Mesodermal cell (in vitro differentiated cells): ENCODE measurements around the gene ACOT9.
"Not testable (repeated sequence)": the region's sequence is repeated elsewhere in the genome, so short reads cannot be mapped to it uniquely, and the experiment has no call there.

ENCODE experiments used
- H3K27ac ChIP-seq: 2 replicates; pipeline ENCODE4 v1.7.0; 2013; ENCODE audit warnings: mild to moderate bottlenecking, low read depth, low read length, moderate library complexity; ENCODE audit not compliant: severe bottlenecking
- H3K36me3 ChIP-seq: 2 replicates; pipeline ENCODE4 v1.7.1; 2013; ENCODE audit warnings: mild to moderate bottlenecking, low read length, moderate library complexity; ENCODE audit not compliant: control insufficient read depth, insufficient read depth
- H3K4me1 ChIP-seq: one replicate; pipeline ENCODE4 v1.7.1; 2013; ENCODE audit warnings: mild to moderate bottlenecking, low read length; ENCODE audit not compliant: insufficient read depth, control insufficient read depth, poor library complexity, severe bottlenecking
- H3K4me3 ChIP-seq: 2 replicates; pipeline ENCODE4 v1.7.0; 2013; ENCODE audit warnings: low read length, control low read depth, mild to moderate bottlenecking; ENCODE audit not compliant: insufficient read depth, poor library complexity, severe bottlenecking; ENCODE audit errors: extremely low read depth
- H3K9me3 ChIP-seq: 2 replicates; pipeline ENCODE4 v1.7.1; 2013; ENCODE audit warnings: mild to moderate bottlenecking, low read length, moderate library complexity; ENCODE audit not compliant: control insufficient read depth
- WGBS, 2 experiments: methylation state at CpG; one replicate each; pipeline ENCODE4 v1.1.5; 2013; ENCODE audit warnings: missing lambda C conversion rate in 2 of 2; ENCODE audit not compliant: insufficient coverage in 2 of 2; 5-methylcytosine and 5-hydroxymethylcytosine counted together

Gene ACOT9

GRCh38 chrX:23661671-23662070 lies 81.4 kb downstream of the ACOT9 start:
- H3K9me3 ChIP-seq, result no peaks in the 10 kb centered on the region
- no peak overlapping the region for H3K4me3 ChIP-seq
- H3K27ac ChIP-seq, result no peak overlapping the region
- no peaks in the 10 kb centered on the region for H3K36me3 ChIP-seq
- peaks cover 9% of the 10 kb centered on the region for H3K4me1 ChIP-seq
- WGBS, 2 experiments, result no CpG with 5 or more reads among the region's 1 CpG

GRCh38 chrX:23660766-23661132 lies 82.3 kb downstream of the ACOT9 start:
- H3K4me1 ChIP-seq, result peaks cover 9% of the 10 kb centered on the region
- H3K27ac ChIP-seq, result no peak overlapping the region
- no peaks in the 10 kb centered on the region for H3K36me3 ChIP-seq
- WGBS, 2 experiments, result no CpG with 5 or more reads among the region's 2 CpGs
- no peaks in the 10 kb centered on the region for H3K9me3 ChIP-seq
- H3K4me3 ChIP-seq, result no peak overlapping the region

GRCh38 chrX:23660083-23660765 lies 82.9 kb downstream of the ACOT9 start:
- H3K4me1 ChIP-seq, H3K9me3 ChIP-seq, H3K4me3 ChIP-seq, H3K36me3 ChIP-seq: not testable (repeated sequence)
- 0% methylated on average over 1 of the region's 8 CpGs; no CpG with 5 or more reads in 1 of the 2 experiments for WGBS, 2 experiments
- H3K27ac ChIP-seq, result peak overlapping the region; percentile 10

- H3K4me1 ChIP-seq, result peaks cover 9% of the 10 kb centered on the region
- H3K27ac ChIP-seq, result peak overlapping the region; percentile 36
- no peaks in the 10 kb centered on the region for H3K9me3 ChIP-seq
- no peak overlapping the region for H3K4me3 ChIP-seq
- 100% methylated on average over 1 of the region's 4 CpGs; no CpG with 5 or more reads in 1 of the 2 experiments for WGBS, 2 experiments
- no peaks in the 10 kb centered on the region for H3K36me3 ChIP-seq
These were observed 83.7 kb downstream of the ACOT9 start for GRCh38 chrX:23659339-23659738.

DNA sequence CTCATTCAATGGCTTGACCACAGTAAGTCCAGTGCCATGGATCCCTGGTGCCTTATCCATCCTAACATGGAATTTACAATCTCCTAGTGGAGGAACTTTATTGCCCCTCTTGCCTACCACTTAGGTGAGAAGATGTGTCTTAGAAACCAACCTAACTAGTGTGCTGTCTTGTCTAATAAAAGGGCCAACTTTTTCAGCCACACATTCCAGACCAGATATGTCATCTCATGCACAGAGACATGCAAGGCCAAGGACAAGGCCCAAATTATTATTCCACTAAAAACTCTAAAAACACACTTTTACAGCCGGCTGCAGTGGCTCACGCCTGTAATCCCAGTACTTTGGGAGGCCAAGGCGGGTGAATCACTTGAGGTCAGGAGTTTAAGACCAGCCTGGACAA lies 86.4 kb downstream of the ACOT9 start:
- H3K36me3 ChIP-seq, result no peaks in the 10 kb centered on the region
- no peak overlapping the region for H3K4me3 ChIP-seq
- WGBS, 2 experiments, result 50% methylated on average over 2 of the region's 3 CpGs; no CpG with 5 or more reads in 1 of the 2 experiments
- H3K9me3 ChIP-seq, result no peaks in the 10 kb centered on the region
- no peak overlapping the region for H3K27ac ChIP-seq
- peaks cover 9% of the 10 kb centered on the region for H3K4me1 ChIP-seq

- H3K4me3 ChIP-seq, result no peak overlapping the region
- no peaks in the 10 kb centered on the region for H3K9me3 ChIP-seq
- no peak overlapping the region for H3K27ac ChIP-seq
- 93% methylated on average over 4 of the region's 5 CpGs; no CpG with 5 or more reads in 1 of the 2 experiments for WGBS, 2 experiments
- no peaks in the 10 kb centered on the region for H3K36me3 ChIP-seq
- peaks cover 9% of the 10 kb centered on the region for H3K4me1 ChIP-seq
These were observed 87.0 kb downstream of the ACOT9 start for GRCh38 chrX:23656091-23656490.
